T47D (cell line): ENCODE results near the gene ABHD17C.

Source experiments
- DNase-seq, 2 experiments: peaks; one replicate each; pipeline versions ENCODE4 v3.0.0 to v3.0.0-alpha.2; 2011 to 2012; ENCODE audit warnings: low read depth in 1 of 2, low spot score in 1 of 2
- JUND ChIP-seq: IDR thresholded peaks from 2 replicates; pipeline ENCODE4 v1.6.1; 2012; ENCODE audit warnings: low read depth
- in situ Hi-C: cut with HindIII; loops from 2 replicates; pipeline ENCODE4 v1.10.0; 2016; ENCODE audit warnings: low sequenced_read_pairs, low pct_unique_long_range_greater_than_20kb

The ABHD17C gene

GRCh38 chr15:80778621-80778963 lies 83.5 kb downstream of the ABHD17C start:
- DNase-seq = no peak
- in situ Hi-C loops = no loop called here
- no peak for TF ChIP-seq JUND

- peak; percentile 81 to 86 for DNase-seq
- TF ChIP-seq JUND = no peak
- in situ Hi-C loops = no loop called here
Observed at GRCh38 chr15:80778964-80779657, 84.0 kb downstream of the ABHD17C start, which contains the start of gene CEMIP. Gene CEMIP (plus strand): TSS chr15:80779370. CDS start chr15:80873880, 94,510 bp downstream.

GRCh38 chr15:80779658-80780415 lies 84.7 kb downstream of the ABHD17C start:
- in situ Hi-C loops = no loop called here
- TF ChIP-seq JUND = no peak
- DNase-seq = peak; percentile 45 to 60

DNA sequence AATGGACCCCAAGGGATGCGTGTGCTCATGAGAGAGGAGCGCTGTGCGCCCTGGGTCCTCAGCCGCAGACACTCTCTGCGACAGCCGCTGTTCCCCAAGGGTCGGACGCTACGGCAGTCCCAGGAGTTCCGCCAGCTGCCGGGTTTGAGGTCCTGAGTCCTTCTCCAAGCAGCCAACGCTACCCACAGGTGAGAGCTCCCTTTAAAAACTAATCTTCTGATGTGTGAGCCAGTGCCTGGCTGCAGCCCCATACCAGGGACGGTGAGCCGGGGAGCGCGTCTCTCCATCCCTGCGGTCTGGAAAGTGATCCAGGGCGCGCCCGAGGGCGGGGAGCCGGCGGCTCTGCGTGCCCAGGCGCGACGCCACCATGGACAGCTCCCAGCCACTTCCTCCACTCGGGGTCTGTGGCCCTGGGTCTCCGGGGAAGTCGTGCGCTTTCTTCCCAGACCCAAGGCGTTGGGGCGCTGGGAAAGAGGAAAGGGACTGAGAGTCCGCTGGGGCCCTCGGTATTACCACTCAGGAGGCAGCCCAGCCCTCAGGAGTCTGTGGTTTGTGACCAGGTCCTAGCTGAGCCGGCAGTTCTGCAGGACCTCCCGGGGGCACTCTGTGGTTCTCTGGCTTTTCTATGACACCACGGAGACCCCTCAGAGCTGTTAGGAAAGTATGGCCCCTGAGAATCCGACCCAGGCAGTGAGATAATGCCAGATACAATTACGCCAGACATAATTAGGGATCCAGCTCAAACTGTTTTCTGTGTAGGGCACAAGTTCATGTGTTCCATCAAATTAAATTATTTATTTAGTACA lies 85.5 kb downstream of the ABHD17C start:
- in situ Hi-C loops = no loop called here
- TF ChIP-seq JUND = no peak
- DNase-seq = peak; percentile 47 to 58

DNA sequence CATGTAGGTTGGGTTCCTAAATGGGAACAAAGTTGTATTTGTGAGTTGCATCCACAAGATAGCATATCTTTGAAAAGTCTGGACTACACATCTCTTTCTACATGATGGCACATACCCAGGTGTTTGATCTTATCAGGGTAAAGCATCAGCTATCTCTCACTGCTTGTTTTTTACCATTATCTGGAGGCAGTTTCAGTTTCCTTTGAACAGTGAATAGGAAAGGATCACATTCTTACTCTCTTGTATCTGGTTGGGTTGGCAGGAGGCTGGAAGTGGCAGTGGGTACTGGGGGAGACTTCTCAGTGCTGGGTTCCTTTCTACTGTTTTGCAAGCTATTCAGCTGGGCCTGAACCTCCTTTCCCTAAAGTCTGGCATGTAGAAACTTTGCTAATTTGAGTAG lies 88.2 kb downstream of the ABHD17C start:
- in situ Hi-C loops = no loop called here
- no peak for DNase-seq
- TF ChIP-seq JUND = no peak

- in situ Hi-C loops = no loop called here
- DNase-seq = no peak
- no peak for TF ChIP-seq JUND
Observed at GRCh38 chr15:80785335-80785734, 90.2 kb downstream of the ABHD17C start.

GRCh38 chr15:80785811-80786354 lies 90.8 kb downstream of the ABHD17C start:
- TF ChIP-seq JUND = no peak
- in situ Hi-C loops = no loop called here
- no peak for DNase-seq

DNA sequence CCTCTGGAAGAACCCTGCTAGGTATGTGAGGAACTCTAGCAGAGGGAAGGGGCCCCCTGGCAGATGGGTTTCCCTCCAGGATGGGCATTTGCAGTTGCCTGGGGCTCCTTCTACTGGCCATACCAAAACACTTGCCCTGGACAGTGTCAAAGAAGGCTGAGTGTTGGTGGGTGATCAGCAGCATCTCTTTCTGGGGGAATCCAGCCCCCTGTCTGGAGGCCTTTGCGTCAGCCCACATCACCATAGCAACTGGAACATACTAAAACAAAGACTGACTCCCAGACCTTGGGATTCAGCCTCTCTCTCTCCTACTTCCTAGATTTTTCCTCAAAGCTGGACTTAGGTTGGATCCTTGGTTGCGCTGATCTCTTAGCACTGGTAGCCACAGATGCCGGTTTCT lies 92.2 kb downstream of the ABHD17C start:
- DNase-seq = no peak
- TF ChIP-seq JUND = no peak
- in situ Hi-C loops = no loop called here

GRCh38 chr15:80788536-80788935 lies 93.4 kb downstream of the ABHD17C start:
- no peak for TF ChIP-seq JUND
- in situ Hi-C loops = no loop called here
- DNase-seq = no peak

GRCh38 chr15:80789296-80789695 lies 94.2 kb downstream of the ABHD17C start:
- in situ Hi-C loops = no loop called here
- no peak for DNase-seq
- TF ChIP-seq JUND = no peak

GRCh38 chr15:80789796-80790195 lies 94.7 kb downstream of the ABHD17C start:
- TF ChIP-seq JUND = no peak
- no peak for DNase-seq
- in situ Hi-C loops = no loop called here

- no peak for TF ChIP-seq JUND
- in situ Hi-C loops = no loop called here
- no peak for DNase-seq
Observed at GRCh38 chr15:80790236-80790635, 95.1 kb downstream of the ABHD17C start.
